Esophagus muscularis mucosa (tissue), 4 donors: ENCODE data around the gene ETV4. TPM values are rescaled to one million over a fixed set of nuclear protein-coding genes. Genes with fewer than 3 reads are reported as not detected.

Experiments
- DNase-seq: peaks from one replicate; pipeline ENCODE4 v3.0.0-alpha.2; 2017; ENCODE audit errors: extremely low spot score
- H3K27ac ChIP-seq, 4 donors: fragments of 200-600 bp; sonication (generic); replicated peaks in 1 of 4; 1 replicate in 3 of 4; 2 replicates in 1 of 4; pipeline ENCODE4 v1.5.1; 2016 to 2019; ENCODE audit warnings: mild to moderate bottlenecking in 1 of 4
- H3K27me3 ChIP-seq, 4 donors: fragments of 200-600 bp; sonication (generic); one replicate each; pipeline versions ENCODE4 v1.5.1 to v1.6.0; 2016 to 2019
- H3K36me3 ChIP-seq, 4 donors: fragments of 200-600 bp; sonication (generic); one replicate each; pipeline ENCODE4 v1.5.1; 2016 to 2019
- H3K4me1 ChIP-seq, 4 donors: fragments of 200-600 bp; sonication (generic); one replicate each; pipeline ENCODE4 v1.5.1; 2016 to 2019
- H3K4me3 ChIP-seq, 4 donors: fragments of 200-600 bp; sonication (generic); 1 replicate in 2 of 4; 2 replicates in 2 of 4; pipeline ENCODE4 v1.5.1; 2016 to 2019; ENCODE audit warnings: mild to moderate bottlenecking in 4 of 4, moderate library complexity in 1 of 4
- H3K9me3 ChIP-seq, 4 donors: fragments of 200-600 bp; sonication (generic); 1 replicate in 3 of 4; 2 replicates in 1 of 4; pipeline ENCODE4 v1.5.1; 2016 to 2019
- EP300 ChIP-seq: sonication (generic); formaldehyde crosslinking; IDR thresholded peaks from one replicate; pipeline ENCODE4 v1.6.1; 2017; ENCODE audit warnings: antibody characterized with exemption
- POLR2A ChIP-seq: fragments of 450-650 bp; IDR thresholded peaks from one replicate; pipeline ENCODE4 v1.6.1; 2017; ENCODE audit warnings: antibody characterized with exemption, moderate library complexity, mild to moderate bottlenecking, low read depth
- POLR2AphosphoS5 ChIP-seq, 2 donors: sonication (generic); formaldehyde crosslinking; IDR thresholded peaks; one replicate each; pipeline ENCODE4 v1.6.1; 2017; ENCODE audit warnings: antibody characterized with exemption in 2 of 2
- WGBS: methylation state at CpG from one replicate; pipeline ENCODE4 v1.1.5; 2018; 5-methylcytosine and 5-hydroxymethylcytosine counted together
- intact Hi-C: fragments of 100-400 bp; cut with DNase I; formaldehyde crosslinking; loops from one replicate; pipeline ENCODE4 v1.15.1; 2023
- total RNA-seq, 4 donors: library from RNA; depleted of rRNA; stranded (reverse); fragments of >200 nt; gene quantifications; one replicate each; pipeline versions ENCODE4 v1.1.0 to v1.2.1, GENCODE V29; 2016
- TF ChIP-seq, protein P1 (sequence below), 3 experiments: fragments of 200-600 bp in 2 of 3; fragments of 450-650 bp in 1 of 3; sonication (generic) in 2 of 3; IDR thresholded peaks; one replicate each; pipeline ENCODE4 v1.5.1; 2017 to 2019; ENCODE audit warnings: antibody characterized with exemption in 3 of 3, mild to moderate bottlenecking in 2 of 3, moderate library complexity in 1 of 3

ETV4 gene
- total RNA-seq, 4 donors from 2014 or later: 0.19 to 1.3 (median 0.83) TPM; not detected in 1

DNA sequence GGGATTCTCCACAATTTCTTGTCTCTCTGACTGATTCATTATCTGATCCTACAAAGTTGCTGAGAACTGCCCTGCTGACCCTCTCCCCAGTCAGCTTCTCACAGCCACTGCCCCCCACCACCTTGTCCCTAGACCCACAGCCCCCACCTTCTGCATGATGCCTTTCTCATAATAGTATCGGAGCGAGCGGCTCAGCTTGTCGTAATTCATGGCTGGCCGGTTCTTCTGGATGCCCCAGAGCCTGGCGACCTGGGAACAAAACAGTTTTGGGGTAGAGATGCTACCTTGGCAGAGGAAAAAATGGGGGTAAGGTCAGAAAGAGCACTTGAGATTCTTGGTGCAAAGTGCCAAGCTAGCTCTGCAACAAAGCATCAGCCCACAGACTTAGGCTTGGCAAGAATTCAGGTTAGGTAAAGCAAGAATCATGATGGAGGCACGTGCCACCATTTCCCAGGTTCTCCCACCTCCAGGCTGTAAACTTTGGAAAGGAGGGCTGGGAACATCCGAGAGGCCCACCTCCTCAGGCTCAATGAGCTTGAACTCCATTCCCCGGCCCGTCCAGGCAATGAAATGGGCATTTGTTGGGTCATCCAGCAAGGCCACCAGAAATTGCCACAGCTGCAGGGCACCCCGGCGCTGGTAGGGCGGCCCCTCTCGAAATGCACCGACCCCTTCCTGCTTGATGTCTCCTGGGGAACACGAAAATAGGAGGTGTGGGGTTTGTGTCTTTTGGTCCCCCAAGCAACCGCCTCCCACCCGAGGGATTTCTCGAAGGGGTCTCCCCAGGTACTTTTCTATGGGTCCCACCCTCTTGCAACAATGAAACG lies 16.9 kb downstream of the ETV4 start:
- H3K36me3 ChIP-seq: peaks cover 22 to 40% (median 34%) of the 10 kb centered on the region in 4 donors
- intact Hi-C loops: no loop called here
- no peak overlapping the region for H3K4me3 ChIP-seq
- TF ChIP-seq, protein P1, sequence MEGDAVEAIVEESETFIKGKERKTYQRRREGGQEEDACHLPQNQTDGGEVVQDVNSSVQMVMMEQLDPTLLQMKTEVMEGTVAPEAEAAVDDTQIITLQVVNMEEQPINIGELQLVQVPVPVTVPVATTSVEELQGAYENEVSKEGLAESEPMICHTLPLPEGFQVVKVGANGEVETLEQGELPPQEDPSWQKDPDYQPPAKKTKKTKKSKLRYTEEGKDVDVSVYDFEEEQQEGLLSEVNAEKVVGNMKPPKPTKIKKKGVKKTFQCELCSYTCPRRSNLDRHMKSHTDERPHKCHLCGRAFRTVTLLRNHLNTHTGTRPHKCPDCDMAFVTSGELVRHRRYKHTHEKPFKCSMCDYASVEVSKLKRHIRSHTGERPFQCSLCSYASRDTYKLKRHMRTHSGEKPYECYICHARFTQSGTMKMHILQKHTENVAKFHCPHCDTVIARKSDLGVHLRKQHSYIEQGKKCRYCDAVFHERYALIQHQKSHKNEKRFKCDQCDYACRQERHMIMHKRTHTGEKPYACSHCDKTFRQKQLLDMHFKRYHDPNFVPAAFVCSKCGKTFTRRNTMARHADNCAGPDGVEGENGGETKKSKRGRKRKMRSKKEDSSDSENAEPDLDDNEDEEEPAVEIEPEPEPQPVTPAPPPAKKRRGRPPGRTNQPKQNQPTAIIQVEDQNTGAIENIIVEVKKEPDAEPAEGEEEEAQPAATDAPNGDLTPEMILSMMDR (IDR thresholded peaks at IDR 0.05): no peak
- TF ChIP-seq EP300 (no peak), POLR2A (no peak), POLR2AphosphoS5 (IDR thresholded peaks at IDR 0.05) (no peak)
- 89% methylated on average over 20 of the region's 20 CpGs for WGBS
- H3K4me1 ChIP-seq: peaks cover 16 to 31% (median 26%) of the 10 kb centered on the region in 4 donors
- no peak for DNase-seq
- H3K9me3 ChIP-seq: no peaks in the 10 kb centered on the region
- no peaks in the 10 kb centered on the region for H3K27me3 ChIP-seq
- no peak overlapping the region for H3K27ac ChIP-seq

DNA sequence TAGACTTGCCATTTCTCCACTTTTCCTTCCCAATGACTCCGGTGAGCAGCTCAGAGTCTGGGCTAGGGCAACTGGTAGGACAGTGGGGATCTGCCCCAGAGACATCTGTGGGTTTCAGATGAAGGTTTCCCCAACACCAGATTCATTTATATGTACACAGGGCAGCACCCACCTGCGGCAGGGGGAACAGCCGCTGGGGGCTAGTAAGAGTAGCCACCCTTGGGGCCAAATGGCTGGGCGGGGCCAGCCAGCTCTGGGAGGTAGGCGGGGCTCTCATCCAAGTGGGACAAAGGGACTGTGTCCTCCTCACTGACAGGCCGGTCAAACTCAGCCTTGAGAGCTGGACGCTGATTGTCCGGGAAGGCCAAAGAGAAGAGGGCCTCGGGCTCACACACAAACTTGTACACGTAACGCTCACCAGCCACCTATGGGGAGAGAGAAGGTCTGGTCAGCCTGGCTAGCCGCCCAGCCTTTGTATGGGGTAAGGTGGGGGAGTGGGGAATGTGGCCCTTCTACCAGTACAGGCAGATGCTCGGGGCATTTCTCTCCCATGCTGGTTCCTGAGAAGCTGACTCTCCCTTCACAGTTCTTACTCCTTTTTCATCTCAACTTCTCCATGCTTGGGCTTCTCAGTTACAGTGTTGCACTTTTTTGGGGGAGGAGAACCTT lies 17.7 kb downstream of the ETV4 start:
- TF ChIP-seq POLR2AphosphoS5 (IDR thresholded peaks at IDR 0.05): no peak
- TF ChIP-seq, protein P1 (IDR thresholded peaks at IDR 0.05): no peak
- TF ChIP-seq POLR2A: no peak
- no peak for TF ChIP-seq EP300
- 85% methylated on average over 5 of the region's 13 CpGs for WGBS
- H3K27me3 ChIP-seq: no peaks in the 10 kb centered on the region
- no peak overlapping the region for H3K4me3 ChIP-seq
- H3K36me3 ChIP-seq: peaks cover 30 to 47% (median 42%) of the 10 kb centered on the region in 4 donors
- no peaks in the 10 kb centered on the region for H3K9me3 ChIP-seq
- H3K4me1 ChIP-seq: peaks cover 16 to 31% (median 26%) of the 10 kb centered on the region in 4 donors
- H3K27ac ChIP-seq: no peak overlapping the region
- no peak for DNase-seq
- intact Hi-C loops: no loop called here

DNA sequence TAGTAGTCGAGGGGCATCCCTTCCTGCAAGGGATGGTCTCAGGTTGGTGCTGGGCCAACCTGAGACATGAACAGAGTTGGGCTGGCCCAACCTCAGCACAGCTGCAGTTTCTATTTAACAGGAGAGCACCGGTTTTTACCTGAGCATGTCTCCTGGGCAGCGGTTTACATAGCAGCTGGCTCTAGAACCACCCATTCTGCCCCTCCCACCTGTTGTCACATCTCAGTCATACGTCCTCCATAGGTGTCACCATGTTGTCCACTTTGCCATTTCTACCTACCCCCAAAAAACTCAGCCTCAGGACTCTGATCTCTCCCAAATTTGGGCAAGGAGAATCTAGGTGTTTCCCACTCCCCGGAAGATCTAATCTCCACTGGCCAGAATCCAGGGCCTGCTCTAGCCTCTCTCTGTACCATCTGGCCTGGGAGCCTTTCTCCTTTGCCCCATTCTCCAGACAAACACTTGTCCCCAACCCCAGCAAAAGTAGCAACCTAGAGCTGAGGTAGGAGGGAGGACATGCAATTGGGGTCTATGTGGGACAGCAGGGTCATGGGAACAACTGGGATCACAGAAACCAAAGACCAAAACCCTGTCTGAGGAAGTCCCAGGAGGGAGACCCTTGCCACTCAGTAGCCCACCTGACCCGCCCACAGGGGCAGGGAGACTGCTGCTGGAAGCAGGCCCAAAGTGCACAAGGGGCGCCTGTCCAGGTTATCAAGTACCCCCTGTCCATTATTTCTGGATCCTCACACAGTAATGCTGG lies 19.1 kb downstream of the ETV4 start:
- intact Hi-C loops: no loop called here
- Histone ChIP-seq H3K4me1 (peaks cover 16 to 31% (median 26%) of the 10 kb centered on the region in 4 donors), H3K27me3 (no peaks in the 10 kb centered on the region), H3K27ac (no peak overlapping the region), H3K36me3 (peaks cover 43 to 61% (median 56%) of the 10 kb centered on the region in 4 donors), H3K4me3 (no peak overlapping the region), H3K9me3 (no peaks in the 10 kb centered on the region)
- 85% methylated on average over 7 of the region's 7 CpGs for WGBS
- no peak for DNase-seq
- TF ChIP-seq EP300: no peak
- TF ChIP-seq POLR2A: no peak
- TF ChIP-seq POLR2AphosphoS5 (IDR thresholded peaks at IDR 0.05): no peak
- TF ChIP-seq, protein P1 (IDR thresholded peaks at IDR 0.05): no peak

DNA sequence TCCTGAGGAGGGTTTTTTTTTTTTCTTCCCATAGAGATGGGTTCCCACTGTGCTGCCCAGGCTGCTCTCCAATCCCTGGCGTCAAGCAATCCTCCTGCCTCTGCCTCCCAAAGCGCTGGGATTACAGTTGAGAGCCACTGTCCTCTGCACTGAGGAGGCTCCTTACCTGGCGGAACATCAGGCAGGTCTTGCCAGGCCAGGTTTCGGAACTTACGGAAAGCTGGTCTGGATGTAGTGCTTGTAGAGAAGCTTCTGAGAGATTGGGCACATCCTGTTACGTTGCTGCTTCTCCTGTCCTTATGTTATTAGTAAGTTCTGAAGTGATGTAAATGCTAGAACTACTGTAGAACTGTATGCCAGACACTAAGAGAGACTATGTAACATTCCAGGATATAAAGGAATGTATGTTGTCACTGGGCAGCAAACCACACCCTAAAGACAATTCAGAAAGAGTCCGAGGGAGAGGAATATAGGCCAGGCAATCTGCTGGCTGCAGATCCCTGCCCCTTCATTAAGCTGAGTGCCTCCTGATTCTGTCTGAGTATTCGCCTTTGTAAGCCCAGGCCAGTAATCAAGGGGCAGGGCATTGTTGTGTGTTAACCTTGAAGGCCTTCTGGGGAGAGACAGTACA lies 21.1 kb downstream of the ETV4 start:
- H3K4me3 ChIP-seq: no peak overlapping the region
- WGBS: 94% methylated on average over 8 of the region's 8 CpGs
- intact Hi-C loops: no loop called here
- H3K36me3 ChIP-seq: peaks cover 63 to 81% (median 76%) of the 10 kb centered on the region in 4 donors
- no peak for DNase-seq
- H3K27me3 ChIP-seq: no peaks in the 10 kb centered on the region
- TF ChIP-seq, protein P1 (IDR thresholded peaks at IDR 0.05): no peak
- TF ChIP-seq POLR2A: no peak
- TF ChIP-seq EP300: no peak
- TF ChIP-seq POLR2AphosphoS5 (IDR thresholded peaks at IDR 0.05): no peak
- no peak overlapping the region for H3K27ac ChIP-seq
- H3K9me3 ChIP-seq: no peaks in the 10 kb centered on the region
- peaks cover 3 to 17% (median 13%) of the 10 kb centered on the region in 4 donors for H3K4me1 ChIP-seq
